Retinal pigment epithelial cell (primary cell): ENCODE measurements around the gene CROCC2.

Source experiments
- DNase-seq: peaks from one replicate; pipeline ENCODE4 v3.0.0-alpha.2; 2010; ENCODE audit warnings: low read depth
- H3K4me3 ChIP-seq: 2 replicates; pipeline ENCODE4 v1.5.1; 2011; ENCODE audit warnings: mild to moderate bottlenecking, low read length, control low read depth, moderate library complexity
- CTCF ChIP-seq: conservative IDR thresholded peaks from 2 replicates; pipeline ENCODE4 v1.5.1; 2011; ENCODE audit warnings: low read depth, low read length, control low read depth, inconsistent platforms

Gene CROCC2

DNA sequence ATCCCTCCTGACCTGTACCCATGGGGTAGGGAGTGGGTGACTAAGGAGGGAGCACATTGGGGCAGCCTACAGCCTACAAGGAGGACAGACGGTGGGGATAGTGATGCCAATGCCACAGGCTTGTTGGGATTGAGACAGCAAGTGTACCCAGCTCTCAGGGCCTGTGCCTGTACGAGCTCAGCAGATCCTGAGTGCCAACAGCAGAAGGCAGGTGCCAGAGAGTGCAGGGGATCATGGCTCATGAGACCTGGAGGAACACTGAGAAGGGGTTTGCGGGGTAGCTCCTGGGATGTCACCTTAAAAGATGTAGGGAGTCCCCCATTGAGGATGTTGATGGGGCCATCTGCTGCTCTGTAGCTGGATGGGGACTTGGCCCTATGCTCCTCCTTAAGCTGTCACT lies 82.0 kb downstream of the CROCC2 start:
- TF ChIP-seq CTCF = no peak
- H3K4me3 ChIP-seq = no peak overlapping the region
- DNase-seq = no peak

DNA sequence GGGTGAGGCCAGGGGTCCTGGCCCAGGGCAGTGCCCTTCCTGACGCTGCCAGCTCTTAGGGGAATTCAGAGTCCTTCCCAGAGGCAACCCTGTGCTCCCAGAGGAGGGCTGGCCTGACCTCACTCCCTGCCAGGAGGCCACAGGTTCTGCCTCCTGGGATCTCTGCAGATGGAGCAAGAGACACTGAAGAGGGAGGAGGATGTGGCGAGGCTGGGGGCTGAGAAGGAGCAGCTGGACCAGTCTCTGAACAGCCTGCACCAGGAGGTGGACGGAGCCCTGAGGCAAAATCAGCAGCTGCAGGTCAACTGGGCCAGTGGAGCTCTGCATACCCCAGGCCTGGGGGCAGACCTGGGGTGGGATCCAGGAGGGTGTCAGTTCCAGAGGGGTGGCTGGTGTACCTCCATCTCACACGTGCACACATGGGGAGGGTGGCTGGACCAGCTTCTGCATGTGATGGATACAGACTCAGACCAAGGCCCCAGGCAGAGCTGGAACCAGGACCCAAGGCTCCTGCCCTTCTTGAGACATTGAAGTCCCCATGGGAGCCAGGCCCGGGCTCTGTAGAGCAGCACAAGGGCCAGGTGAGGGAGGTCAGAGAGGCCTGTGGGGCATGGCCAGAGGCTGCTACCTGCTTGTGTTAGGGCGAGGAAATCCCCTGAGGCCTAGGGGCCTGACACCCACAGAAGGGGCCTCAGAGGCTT lies 82.6 kb downstream of the CROCC2 start:
- no peak for DNase-seq
- no peak overlapping the region for H3K4me3 ChIP-seq
- no peak for TF ChIP-seq CTCF

- H3K4me3 ChIP-seq = no peak overlapping the region
- no peak for DNase-seq
- TF ChIP-seq CTCF = peak; percentile 60
Observed at GRCh38 chr2:240989451-240990265, 83.5 kb downstream of the CROCC2 start.

DNA sequence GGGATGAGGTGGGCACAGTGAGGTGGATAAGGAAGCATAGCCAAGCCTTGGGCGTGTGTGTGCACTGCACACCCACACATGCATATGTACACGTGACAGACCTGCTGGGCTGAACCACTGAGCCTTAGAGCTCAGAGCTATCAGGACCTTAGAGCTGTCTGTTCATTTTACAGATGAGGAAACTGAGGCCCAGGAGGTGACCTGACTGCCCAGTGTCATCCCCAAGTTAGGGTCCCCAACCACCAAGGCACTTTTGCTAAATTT lies 84.1 kb downstream of the CROCC2 start:
- no peak for TF ChIP-seq CTCF

DNA sequence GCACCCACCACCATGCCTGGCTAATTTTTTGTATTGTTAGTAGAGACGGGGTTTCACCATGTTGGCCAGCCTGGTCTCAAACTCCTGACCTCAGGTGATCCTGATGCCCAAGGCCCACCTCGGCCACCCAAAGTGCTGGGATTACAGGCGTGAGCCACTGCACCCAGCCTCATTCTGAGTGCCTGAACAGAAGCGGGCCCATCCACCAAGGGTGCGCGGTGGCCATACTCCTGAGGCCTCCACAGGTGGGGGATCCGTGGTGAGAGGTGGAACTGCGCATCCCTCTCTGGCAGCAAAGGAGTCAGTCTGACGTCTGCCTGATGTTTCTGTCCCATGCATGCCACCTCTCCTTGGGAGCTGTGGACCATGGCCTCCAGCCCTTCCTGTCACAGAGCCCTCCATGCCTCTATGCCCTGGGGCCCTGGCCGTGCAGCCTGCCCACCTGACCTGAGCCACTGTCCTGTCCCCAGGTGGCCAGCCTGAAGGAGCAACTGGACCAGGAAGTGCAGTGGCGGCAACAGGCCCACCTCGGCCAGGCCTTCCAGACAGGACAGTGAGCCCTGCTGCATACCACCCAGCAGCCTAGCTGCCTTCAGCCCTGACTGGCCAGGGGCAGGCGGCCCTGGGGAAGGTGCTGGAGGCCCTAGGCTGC lies 84.7 kb downstream of the CROCC2 start:
- no peak for DNase-seq
- H3K4me3 ChIP-seq = no peak overlapping the region
- TF ChIP-seq CTCF = no peak

More for the DNA sequence above, 84.1 kb downstream of the CROCC2 start:
- no peak for DNase-seq
- H3K4me3 ChIP-seq = no peak overlapping the region

DNA sequence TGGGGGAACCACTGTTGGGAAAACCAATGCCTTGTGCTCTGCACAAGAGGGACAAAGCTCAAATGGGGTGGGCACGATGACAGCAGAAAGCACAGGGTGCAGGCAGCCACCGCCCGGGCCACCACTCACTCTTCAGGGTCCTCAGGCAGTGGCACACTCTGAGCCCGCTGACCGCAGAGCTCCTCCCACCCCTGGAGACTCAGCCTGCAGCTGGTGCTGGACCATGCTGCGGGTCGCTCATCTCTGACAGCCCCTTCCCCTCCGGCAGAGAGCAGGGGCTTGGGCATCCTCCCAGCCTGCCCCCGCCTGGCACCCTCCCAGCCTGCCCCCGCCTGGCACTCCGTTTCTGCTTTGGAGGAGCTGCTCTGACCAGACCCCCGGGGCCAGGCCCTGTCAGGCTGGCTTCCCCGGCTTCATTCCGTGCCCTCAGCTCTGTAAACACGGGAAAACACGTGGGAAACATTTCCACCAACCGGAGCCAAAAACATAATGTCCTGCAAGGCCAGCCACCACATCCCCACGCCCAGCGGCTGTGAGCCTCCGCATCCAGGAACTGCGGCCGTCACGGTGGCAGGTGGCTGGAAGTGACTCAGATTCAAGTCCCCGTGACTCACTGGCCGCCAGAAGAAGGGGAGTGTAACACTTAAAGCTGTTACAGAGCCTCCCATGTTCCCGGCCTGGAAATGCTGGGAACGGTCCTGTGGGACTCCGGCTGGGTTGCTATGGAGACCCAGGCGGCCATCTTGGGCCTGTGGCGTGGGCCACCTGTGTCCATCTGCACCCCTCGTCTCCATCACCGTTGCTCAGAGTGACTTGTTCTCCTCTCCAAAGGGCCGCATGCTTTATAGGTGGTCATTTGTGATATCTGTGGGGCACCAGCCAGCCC lies 85.5 kb downstream of the CROCC2 start:
- no peak for TF ChIP-seq CTCF
- no peak overlapping the region for H3K4me3 ChIP-seq
- DNase-seq = peak; percentile 76
